ENCODE results near the gene CAMKMT.

- no peak for TF ChIP-seq CTCF (conservative IDR thresholded peaks at IDR 0.05; ENCODE audit: low read depth in 2 of 2)
- no peak for TF ChIP-seq EZH2phosphoT487 (IDR thresholded peaks at IDR 0.05; ENCODE audit: unreplicated experiment)
- no peak for TF ChIP-seq EZH2 (IDR thresholded peaks at IDR 0.05; ENCODE audit: low read depth, unreplicated experiment)
- TF ChIP-seq POLR2AphosphoS5 (IDR thresholded peaks at IDR 0.05; ENCODE audit: low read depth) = no peak
- TF ChIP-seq REST (IDR thresholded peaks at IDR 0.05; ENCODE audit: unreplicated experiment) = no peak
- no peak for TF ChIP-seq CREB1 (CRISPR knock-in tag; IDR thresholded peaks at IDR 0.05; ENCODE audit: low read depth)
- no peak for TF ChIP-seq NANOG (IDR thresholded peaks at IDR 0.05; ENCODE audit: borderline replicate concordance)
Observed at GRCh38 chr2:44807201-44808025, 445.7 kb downstream of the CAMKMT start.

All from GM23338 (cell line).